ENCODE measurements around the gene UNC119.

UNC119 gene

DNA sequence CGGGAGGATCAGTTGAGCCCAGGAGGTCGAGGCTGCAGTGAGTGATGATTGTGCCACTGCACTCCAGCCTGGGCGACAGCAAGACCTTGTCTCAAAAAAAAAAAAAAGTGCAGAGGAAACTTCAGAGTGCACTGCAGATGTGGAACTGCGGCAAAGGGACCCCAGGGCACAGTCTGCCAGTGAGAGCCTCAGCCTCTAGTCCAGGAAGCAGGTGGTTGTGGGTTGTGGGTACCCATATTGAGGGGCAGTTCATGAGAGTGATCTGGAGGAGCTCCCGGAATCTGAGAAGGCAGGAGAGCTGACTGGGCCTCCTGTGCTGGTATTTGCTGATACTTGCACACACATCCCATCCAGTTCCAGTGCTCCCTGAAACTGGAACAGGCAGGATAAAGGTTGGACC is 33.2 kb downstream of the UNC119 start:
- DNase-seq, result no peak

DNA sequence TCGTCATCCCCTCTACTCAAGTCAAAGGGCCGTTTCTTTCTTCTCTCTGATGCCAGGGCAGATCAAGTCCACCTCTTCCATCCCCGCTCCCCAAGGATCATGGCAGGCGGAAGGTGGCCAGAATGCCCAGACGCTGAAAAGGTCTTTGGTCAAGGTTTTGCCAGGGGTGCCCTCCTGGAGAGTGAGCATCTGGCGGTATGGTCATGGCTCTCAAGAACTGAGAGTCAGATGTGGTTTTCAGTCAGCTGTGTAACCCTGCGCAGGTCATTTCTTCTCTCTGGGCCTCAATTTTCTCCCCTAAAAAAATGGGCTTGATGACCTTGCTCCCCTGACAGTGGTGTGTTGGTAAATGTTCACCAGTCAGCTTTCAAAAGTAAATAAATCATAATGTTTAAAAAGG is 33.8 kb downstream of the UNC119 start:
- no peak for DNase-seq

DNA sequence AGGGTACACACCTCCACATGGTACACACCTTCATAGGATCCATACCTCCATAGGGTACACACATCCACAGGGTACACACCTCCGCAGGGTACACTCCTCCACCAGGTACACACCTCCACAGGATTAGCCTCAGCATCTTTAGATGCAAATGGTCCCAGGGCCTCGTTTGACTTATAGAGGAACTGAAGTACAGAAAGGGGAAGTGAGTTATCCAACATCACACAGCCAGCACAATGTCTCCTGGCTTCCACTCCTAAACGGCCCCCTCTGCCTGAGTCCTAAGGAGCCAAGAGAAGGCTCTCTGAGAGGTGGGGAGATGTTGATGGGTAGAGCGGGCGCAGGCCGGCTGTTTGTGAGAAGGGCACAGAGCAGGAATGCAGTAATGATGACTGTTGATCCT is 34.3 kb downstream of the UNC119 start:
- no peak for DNase-seq

DNA sequence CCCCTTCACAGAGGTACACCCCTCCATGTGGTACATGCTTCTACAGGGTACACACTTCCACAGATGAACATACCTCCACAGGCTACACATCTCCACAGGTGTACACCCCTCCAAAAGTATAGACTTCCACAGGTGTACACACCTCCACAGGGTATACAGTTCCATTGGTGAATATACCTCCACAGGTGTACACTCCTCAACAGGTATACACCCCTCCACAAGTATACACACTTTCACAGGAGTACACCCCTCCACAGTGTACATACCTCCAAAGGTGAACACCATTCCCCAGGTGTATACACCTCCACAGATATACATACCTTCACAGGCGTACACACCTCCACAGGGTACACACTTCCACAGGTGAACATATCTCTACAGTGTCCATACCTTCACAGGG is 36.9 kb downstream of the UNC119 start:
- no peak for DNase-seq

DNA sequence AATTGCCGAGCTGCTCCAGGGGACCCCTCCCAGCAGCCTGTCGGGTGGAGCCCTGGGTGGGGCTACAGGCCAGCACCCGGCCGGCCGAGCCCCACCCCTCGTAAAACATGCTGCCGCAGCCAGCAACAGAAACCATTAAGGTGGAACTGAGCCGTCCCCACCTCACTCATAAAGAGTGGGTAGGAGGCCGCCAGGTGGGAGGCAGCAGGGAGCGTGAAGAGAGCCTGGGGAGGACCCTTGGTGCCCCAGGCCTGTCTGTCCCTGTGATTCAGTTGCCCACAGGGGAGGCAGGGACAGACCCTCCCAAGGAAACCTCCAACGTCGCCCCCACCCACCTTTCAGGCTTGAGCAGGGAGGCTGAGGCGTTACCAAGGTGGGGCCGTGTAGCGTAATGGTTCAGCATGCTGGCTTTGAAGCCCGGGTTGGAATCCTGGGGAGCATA is 37.8 kb downstream of the UNC119 start:
- no peak for DNase-seq

DNA sequence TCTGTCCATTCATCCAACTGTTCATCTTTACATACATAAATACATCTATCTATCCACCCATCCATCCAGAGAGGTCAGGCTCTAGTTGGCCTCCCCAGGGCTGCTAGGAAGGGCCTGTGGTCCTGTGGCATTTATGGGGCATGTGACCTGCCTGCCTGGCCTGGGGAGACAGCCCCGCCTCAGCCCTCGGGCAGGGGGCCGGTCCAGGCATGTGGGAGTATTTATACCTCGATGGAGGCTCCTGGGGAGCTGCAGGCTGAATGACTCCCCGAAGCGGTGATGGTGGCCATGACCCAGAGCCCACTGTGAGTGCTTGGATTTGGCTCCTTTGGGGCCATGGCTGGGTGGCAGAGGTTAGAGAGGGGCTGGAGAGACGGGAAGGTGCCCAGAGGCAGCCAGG is 38.9 kb downstream of the UNC119 start:
- no peak for DNase-seq

DNA sequence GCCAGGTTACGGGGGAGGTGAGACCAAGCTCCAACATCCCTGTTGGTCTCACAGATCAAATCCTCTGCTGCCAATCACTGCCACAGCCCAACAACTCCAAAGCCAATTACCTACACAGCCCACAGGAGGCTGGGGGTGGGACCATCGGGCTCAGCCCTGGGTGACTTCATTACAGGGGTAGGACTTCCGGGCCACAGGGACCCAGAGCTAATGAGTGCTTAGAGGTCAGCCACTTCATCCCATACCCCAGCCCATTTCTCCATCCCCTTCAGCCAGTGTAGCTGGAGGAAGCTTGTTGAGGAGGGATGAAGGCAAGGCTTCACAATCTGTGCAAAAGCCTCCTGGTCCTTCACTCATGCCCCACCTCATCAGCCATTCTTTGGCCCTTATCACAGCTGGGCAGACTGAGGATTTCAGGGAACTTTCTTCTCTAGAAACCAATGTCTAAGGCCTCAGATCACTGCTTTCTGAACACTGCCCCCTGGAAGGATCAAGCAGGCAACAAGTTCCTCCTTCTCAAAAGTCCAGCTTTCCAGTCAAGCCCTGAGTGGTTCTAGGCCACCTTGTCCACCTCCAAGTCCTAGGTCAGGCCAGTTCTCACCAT is 40.5 kb downstream of the UNC119 start:
- no peak for DNase-seq

DNA sequence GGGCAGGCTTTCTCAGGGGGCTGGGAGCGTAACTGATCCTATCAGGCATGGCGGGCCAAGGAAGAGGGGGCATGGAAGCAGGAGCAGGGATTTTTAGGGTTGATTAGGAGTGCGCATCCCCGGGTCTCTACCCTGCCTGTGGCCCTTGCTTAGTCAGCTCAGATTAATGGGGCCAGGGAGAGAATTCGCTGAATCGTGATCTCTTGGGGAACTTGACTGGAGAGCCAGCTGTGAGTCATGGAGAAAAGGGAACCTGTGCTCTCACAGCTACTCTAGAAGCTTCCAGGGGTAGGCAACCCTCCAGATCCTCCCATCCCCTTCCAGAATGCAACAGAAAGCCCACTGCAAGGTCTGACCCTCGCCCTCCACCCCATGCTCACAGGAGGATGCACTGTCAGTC is 42.6 kb downstream of the UNC119 start:
- DNase-seq, result no peak

DNA sequence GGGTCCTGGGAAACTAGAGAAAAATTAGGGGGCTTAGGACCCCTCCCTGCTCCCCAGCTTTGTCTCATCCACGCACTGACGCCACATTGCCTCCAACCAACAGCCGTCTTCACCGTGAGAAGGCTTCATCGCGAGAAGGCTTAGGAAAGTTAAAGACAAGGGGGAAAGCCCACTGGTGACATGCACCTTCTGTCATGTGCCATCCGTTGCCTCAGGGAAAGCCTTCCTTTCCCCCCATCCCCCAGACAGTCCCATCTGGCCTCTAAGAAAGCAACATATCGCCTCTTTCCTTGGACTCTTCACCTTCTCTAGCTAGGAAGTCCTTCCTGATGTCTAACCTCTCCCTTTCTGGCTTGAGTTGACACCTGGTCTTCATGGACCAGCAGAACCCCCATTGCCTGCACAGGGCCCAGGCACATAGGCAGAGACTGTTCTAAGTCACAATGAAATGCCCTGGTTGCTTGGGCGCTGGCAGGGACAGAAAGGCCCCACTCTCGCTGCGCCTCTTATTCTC is 44.2 kb downstream of the UNC119 start:
- no peak for DNase-seq

DNA sequence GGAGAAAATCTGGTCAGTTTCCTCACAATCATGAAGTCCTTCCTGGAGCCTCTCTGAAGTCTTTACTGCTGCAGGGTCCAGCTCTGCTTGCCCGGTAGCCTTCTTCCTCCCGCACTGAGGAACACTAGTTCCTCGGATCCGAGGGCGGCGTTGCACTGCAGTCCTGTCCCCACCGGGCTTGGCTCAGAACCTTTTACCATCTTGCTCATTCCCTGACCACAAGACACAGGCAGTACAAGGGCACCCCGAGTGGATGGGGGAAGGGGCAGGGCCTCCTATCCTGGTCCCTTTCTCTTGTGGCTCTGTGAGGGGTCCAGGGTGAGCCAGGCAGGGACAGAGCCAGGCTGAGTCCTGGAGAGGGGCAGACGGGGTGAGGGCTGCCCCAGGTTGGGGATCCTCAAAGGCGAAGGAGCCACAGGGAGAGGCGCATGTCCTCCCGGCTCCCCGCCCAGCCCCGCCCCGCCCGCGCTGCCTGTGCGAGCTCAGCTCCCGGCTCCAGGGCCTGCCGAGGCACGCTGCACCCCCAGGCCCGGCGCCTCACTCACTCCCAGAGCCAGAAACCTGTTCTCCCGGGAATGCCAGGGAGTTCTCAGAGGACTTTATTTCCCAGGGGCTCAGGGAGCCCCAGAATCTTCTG is 44.7 kb downstream of the UNC119 start:
- DNase-seq, result no peak

DNA sequence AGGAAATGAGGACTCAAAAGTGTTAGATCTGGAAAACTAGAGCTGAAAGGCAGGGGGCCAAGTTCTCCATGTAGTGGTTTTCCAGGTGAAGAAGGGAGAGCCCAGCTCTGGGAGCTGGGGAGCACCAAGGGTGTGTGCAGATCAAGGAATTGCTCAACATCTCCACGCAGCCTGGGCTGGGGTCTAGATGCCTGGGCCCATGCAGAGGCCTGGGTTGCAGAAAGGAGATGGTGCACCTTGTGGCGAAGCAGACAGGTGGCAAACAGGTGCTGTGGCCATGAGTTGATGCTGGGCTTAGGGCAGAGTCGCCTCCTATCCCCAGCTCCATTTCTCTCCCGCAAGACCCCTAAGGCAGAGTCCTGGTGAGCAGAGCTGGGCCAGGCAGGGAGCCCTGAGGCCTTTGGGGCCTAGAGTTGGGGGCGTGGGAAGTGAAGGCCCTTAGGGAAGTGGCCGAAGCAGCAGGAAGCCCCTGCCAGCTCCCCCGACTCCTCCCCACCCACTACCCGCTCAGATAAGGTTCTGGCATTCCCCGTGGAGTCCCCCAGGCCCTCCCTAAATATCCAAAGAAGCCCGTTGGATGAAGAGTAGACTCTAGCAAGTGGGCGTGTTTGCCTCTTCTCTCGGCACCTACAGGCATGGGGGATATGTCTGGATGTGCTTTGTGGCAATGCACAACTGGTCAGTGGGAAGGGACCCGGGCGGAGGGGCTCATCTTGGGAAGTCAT is 45.5 kb downstream of the UNC119 start:
- DNase-seq, result no peak

DNA sequence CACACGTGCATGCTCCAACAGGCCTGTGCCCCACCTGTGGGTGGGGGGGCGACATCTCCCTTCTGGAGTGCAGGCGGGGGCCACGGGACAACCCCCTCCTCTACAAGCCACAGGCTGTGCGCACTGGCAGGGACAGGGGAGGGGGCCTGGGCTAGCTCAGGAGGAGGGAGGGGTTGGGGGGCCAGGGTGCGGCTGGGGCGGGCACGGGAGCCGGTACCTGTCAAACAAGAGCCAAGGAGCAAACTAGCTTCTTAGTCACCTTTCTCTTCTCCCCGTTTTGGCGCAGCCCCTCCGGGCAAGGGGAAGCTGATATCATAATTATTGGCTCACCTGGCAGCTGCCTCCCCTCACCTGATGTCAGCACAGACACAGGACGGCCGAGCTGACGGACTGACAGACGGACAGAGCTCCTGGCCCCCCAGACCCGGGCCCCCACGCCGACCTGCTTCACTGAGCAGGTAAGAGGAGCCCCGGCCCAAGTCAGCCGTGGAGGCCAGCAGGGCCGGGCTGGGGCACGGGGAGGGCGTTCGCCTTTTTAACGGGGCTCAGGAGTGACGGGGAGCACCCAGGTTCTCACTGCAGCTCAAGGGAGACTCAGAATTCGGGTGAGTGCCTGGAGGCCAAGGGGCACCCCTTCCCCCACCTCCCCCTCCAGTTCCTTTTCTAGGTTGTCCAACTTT is 46.3 kb downstream of the UNC119 start, which contains the start of gene FOXN1:
TSS of gene FOXN1 (plus strand) at position 363 of the 680 bp plus-strand sequence. CDS start 17,622 bp downstream, outside the sequence.
- DNase-seq, result no peak

DNA sequence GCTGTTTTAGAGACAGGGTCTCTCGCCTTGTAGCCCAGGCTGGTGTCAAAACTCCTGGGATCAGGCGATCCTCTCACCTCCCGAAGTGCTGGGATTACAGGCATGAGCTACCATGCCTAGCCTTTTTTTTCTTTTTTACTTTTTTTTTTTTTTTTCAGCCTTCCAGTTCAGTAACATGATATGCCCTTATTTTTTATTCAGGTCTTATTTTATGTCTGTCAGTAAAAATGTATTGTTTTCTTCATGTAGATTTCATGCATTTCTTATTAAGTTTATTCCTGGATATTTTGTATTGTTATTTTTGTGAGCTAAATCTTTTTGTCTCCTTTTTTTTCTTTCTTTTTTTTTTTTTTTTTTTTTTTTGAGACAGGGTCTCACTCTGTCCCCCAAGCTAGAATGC is 49.0 kb downstream of the UNC119 start:
- DNase-seq, result no peak

DNA sequence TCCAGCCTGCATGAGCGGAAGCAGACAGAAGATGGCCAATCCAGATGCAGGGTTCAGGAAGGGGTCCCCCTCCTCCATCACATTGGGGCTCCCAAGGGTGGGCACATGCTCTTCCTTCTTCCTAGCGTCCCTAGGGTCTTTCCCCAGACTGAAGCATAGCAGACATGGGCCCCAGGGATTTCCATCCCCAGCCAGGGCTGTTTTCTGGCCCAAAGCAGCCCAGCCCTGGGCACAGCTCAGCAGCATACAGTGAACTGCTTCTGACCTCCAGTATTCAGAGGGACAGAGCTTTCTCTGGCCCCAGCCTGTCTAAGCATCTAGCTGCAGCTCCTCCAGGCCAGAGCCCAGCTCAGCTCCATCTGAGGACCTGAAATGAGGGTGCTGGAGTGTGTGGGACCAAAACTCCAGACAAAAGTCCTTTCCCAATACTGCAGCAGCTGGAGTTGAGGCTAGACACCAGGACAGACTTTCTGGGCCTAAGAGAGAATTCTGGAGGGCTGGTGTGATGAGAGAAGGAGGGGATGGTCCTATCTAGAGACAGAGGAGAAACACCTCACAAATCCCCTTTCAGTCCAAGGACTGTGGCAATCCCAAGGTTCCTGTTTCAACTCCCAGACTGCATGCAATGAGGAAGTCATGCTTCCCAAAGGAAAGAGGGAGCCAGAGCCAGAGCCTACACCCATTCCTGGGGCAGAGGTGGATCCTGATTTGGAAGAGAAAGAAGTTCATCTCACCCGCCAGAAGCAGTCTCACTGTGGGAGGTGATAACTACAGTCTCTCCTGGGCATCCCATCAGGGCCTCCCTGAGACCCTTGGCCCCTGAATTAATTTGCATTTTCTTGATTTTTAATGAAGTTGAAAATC is 50.8 kb downstream of the UNC119 start:
- DNase-seq, result no peak

DNA sequence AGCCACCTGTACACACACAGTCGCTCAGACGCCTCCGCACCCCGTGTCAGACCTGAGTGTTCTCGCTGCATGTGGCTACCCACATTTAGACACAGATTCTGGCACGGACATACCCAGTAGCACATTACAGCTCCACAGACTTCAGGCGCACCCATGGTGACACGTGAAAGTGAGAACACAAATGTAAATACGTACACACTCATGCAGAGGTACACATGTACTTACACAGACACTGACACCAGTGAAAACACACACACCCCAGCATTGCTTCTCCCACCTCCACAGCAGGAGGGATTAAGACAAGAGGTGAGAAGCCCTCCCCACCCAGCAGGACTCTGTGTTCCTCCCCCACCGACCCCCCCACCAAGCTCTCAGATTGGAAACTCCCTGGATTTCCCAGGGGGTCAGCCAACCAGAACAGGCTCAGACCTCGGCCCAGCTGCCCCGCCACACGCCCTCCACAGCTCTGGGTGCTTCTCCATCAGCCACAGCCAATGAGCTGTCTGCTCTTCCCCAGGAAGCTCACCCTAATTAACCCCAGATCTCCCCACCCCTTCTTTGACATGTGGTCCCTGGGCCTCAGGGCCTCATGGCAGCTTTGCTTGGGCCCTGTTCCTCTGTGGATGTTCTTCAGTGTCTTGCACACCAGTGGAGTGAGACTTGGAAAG is 51.6 kb downstream of the UNC119 start:
- DNase-seq, result no peak

DNA sequence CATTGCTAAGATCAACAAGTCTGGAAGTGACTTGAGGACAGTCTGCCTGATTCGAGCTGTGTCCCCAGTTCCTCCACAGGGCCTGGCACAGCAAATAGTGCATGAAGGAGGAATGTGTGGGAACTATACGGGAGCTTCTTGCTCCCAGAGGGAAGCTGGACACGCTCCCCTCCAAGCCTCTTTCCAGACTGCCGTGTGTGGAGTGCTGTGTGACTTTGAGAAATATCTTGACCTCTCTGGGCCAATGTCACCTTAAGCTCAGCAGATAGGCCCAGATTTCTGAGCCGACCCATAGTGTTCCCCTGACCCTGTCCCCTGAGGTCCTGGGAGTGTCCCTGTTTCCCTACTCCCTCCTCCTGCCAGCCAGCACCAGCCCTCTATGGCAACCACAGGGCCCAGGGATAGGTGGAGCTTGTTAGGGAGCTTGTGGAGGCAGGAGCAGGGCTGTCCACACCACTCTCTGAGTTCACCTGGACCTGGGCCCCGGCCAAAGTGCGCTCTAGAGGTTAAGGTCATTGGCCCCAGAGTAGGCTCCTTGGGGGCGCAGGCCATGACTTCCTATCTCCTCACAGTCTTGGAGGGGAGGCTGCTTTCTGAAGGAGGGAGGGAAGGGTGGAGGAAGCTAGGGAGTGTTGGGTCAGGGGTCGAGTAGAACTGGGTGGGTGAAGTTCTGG is 52.6 kb downstream of the UNC119 start:
- no peak for DNase-seq

DNA sequence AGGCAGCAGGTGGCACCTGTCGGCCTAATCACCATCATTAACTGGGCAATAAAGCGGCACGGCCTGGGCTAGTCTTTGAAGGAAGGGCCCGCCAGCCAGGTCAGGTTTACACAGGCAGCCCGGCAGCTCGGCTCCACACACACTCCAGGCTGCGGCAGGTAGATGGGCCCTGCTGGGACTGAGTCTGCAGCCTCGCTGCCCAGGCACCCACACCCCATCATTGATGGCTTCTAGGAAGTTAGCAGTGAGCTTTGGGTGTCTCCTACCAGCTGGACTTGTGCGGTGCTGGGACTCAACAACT is 53.1 kb downstream of the UNC119 start:
- DNase-seq, result no peak

DNA sequence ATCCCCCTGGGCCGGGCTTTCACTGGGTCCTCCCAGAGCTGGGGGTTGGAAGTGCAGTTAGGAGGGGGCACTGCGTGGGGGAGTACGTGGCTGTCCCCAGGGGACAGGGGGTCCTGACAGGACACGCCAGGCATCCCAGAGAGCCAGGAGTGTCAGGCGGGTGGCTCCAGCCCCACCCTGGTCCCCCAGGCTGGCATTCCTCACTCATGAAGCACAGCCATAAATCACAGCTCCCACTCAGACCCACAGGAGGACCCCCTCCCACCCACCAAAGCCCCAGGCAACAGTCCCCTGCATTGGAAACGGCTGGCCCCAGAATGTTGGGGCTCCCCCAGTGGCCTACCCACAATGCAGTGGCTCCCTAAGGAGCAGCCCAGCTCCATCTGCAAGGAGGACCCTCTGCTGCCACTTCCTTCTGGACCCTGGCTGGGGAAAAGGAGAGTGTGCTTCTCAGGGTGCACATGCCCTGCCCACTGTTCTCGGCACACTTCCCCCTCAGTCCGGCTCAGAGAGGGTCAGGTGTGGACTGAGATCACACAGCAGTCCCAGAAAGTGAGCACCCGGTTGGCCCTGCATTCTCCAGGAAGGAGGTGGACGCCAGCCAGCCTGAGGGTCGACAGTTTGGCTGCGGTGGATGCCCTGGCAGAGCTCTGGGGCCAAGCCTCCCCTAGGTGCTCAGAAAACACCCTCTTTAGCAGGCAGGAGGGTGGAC is 53.6 kb downstream of the UNC119 start:
- no peak for DNase-seq

DNA sequence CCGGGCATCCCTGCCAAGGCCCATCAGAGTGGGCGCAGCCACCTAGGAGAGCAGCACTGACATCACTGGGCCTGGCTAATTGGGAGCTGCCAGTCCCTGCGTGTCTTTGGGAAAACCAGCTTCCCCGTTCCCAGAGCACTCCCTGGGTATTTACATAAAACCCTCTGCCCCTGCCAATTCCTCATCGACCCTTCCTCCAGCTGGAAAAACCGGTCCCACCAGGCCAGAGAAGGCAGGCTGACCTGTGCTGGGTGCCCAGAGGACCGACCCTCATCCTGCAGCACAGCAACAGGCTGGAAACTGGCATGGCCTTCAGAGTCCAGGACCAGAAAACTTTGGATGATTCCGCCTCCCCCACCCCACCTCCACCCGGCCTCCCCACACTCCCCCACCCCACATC is 54.5 kb downstream of the UNC119 start:
- no peak for DNase-seq
